CD4-positive, alpha-beta T cell treated with Interleukin-4 for 4 hours (primary cell): ENCODE results near the gene MACC1.
"Not testable (repeated sequence)": the region's sequence is repeated elsewhere in the genome, so short reads cannot be mapped to it uniquely, and the experiment has no call there.

Experiments
- DNase-seq: peaks from one replicate; pipeline ENCODE4 v3.0.0-alpha.2; 2020

Gene MACC1

DNA sequence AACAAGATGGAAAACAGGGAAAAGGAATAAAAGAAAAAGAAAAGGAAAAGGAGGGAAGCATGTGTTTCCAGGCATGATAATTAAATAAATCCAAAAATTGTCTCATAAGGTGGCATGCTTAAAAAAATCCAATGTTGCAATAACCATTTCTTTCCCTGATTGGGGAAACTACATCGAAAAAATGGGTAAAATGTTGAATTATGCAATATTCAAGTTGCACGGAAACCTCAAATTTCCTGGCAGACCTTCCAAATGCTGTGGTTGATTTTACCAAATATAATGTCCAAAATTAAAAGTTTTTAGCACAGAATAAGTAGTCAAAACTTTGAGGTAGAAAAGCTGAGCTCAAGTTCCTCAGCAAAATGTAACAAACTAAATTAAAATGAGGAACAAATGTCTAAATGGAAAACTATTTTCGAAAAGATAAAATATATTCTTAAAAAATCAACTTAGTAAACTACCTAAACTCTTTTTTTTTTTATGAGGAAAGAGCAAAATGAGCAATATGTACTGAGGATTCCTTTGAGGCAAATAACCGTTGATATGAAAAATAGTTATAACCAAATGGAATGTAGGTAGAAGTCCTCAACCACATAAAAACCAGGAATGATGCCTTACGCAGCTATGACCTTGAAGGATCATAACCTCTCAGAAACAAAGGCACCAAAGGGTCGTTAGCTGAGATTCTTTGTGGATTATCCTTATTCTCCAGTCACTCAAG is 52.6 kb downstream of the MACC1 start:
- DNase-seq: no peak

DNA sequence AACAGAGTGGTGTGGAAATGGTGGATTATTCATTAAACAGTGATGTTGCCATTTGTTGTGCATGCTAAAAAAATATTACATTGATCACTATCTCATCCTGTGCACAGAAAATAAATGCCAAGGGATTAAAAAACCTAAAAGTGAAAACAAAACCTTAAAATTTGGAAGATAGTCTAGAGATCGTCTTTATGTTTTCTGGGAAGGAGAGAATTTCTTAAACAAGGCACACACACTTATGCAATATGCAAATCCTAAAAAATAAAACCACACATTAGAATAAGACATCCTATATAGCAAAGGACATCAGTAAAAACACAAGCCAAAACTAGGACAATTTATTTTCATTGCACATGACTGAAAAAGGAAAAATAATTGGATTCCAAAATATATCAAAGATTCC is 54.5 kb downstream of the MACC1 start:
- DNase-seq: no peak

DNA sequence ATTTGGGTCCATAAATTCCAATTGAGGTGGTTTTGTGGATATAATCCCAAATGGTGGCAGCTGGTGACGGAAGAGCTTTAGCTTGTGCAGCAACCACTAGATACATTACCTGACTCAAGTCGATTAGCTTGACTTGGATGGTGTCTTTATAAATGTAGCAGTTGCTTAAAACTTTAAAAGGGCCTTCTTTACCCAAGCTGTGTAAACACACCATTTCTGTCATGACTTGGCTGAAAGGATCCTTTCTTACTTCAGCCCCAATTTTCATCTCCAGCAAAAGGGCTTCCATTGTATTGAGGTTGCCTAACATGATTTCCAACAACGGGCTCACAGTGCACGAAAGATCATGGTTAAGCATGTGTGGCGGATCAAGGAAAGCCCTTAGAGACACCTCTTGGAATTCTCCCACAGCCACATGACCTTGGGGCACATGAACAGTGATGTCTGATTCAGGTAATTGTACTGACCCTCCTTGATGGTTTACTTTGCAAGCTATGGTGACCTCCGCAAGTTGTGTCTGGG is 57.9 kb downstream of the MACC1 start:
- DNase-seq: no peak

DNA sequence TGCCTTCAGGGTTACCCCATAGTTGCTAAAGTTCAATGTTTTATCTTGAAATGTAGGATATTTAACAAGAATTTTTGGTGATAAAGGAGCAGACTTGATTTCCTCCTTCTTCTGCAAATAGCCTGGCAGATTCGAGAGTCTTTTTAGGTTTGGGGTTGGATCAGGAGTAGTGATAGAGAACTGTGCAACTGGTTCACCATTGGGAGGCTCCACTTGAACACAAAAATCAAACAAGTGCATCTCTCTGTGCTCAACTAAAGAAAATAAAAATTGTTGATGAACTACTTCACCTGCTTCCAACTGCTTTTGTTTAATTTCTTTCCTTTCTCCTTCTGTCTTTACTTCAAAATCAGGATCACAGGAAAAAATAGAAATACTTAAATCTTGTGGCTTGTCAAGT is 58.5 kb downstream of the MACC1 start:
- DNase-seq: no peak

DNA sequence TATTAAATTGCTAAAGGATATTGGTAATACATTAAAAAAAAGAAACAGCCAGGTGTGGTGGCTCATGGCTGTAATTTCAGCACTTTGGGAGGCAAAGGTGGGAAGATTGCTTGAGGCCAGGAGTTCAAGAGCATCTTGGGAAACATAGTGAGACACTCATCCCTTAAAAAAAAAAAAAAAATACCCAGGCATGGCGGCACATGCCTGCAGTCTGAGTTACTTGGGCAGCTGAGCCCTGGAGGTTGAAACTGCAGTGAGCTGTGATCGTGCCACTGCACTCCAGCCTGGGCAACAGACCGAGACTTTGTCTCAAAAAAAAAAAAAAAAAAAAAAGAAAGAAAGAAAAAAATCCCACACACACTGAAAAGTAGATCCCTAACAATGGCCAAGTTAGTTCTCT is 59.7 kb downstream of the MACC1 start:
- no peak for DNase-seq

DNA sequence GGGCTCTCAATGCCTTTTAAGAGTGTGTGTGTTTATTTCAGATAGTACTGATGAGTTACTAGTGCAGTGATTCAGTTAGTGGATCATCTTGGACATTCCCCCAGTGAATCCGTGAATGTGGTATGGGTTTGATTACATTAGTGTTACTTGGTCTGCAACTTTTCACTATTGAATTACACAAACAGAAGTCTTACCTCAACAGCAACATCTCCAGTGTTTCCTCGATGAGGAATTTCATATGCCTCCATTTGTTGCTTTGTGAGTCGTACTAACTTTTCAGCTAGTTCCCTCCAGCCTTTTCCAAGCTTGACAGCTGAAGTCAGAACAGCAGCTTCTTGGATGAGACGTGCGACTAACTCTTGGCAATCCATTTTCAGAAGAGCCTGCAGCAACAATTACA is 63.2 kb downstream of the MACC1 start:
- DNase-seq: no peak

DNA sequence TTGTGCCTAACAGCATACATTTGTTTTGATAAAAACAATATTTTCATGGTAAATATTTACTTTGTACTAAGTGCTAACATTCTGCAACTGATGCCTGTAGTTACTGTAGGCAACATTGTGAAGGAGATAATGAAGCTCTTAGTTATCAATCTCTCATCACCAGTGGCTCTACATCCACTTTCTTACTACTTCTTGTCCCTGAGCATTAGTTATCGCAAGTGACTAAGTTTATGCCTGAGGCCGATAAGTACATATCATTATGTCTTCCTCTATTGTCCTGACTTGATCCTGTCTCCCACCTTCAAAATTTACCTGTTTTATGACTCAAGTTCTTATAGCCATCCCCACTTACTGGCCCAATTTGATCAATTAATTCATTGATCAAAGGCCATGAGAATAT is 63.6 kb downstream of the MACC1 start:
- no peak for DNase-seq

DNA sequence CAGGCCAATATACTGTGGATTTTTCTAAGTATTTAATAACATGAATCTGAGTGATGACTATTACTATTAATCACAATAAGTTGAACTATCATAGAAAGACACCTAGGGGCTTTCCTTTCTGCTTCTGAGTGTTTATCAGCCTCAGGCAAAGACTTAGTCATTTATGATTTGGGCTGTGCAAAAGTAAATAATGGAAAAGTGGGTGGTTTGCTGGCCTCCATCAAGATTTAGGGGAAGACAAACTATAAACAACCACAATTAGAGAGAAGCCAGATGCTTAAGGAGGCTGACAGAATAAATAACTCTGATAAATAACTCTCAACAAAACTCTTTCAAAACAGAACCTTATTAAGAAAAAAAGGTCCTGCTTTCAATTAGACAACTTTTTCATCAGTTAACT is 64.7 kb downstream of the MACC1 start:
- DNase-seq: no peak

DNA sequence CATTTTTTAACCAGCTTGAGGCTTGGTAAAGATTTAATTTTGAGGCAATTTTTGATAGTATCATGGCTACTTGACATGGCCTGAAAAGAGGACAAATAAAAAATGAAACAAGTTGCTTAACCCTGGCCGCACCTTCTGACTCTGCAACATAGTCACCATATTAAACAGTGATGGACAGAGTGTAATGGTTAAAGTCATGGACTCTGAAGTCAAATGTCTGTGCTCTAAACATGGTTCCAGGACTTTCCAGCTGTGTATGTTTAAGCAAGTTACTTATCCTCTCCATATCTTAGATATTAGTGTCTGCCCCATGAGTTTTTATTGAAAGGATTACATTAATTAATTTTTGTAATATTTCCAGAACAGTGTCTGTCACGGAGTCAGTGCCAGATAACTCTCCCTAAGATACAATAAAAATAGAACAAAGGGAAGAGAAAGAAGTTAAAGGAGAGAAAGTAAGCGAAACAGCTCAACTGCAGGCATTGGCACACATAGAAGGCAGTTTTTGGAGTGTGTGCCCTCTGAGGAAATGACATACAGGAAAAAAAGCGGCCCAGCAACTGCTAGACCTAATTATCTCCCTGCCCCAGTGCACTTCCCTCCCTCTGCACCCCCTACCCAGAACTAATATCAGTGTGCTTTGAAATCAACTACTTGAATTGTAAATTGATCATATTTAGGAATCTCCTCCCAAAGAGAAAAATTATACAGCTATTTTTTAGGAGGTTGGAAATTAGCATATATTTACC is 65.3 kb downstream of the MACC1 start:
- DNase-seq: no peak

DNA sequence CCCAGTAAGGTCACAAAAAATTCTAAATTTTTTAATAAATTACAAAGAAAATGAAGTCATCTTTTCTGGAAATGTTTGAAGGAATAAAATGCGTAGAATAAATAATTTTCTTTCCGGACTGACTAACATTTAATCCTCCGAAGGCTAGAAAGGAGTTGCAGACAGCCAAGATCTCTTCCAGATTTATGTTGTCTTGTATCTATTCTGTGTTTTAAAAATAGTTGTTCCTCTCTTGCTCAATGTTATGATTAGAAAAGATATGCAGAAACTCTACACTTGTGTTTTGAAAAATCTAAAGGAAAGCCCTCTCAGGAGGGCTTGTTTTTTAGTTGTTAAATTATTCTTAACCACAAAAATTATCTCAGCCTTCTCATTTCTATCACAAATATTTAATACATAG is 70.7 kb downstream of the MACC1 start:
- no peak for DNase-seq

DNA sequence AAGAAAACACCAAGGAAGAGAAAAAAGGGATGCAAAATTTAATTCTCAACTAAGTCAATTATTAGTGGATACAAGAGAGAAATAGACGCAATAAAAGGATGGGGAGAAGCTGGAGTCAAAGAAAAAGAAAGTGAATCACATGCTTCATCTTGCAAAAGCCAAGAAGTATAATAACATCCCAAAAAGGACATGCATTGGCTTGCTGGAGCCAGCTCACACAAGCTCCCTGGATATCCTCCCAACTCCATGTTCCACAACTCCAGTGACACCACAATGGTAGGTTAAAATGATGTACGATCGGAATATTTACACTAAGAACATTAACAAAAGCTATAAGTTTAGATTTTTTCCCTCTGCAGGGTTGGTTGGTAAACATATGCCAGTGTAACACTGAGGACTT is 72.4 kb downstream of the MACC1 start:
- no peak for DNase-seq

DNA sequence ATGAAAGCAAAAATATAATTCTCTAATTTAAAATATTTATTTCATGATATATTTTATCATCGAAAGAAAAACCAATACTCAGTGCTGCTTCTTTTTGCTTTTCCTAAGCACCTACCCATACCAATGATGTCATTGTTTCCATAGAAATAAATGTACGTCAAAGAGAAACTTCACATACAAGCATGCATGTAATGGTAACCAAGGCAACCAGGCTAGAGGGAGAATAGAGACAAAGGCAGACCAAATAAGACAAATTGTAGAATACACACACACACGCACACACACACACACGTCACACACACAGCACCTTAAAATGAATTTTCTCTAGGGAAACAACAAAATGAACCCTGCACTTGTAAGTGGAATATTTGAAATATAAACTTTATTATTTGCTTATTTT is 75.5 kb downstream of the MACC1 start:
- no peak for DNase-seq

DNA sequence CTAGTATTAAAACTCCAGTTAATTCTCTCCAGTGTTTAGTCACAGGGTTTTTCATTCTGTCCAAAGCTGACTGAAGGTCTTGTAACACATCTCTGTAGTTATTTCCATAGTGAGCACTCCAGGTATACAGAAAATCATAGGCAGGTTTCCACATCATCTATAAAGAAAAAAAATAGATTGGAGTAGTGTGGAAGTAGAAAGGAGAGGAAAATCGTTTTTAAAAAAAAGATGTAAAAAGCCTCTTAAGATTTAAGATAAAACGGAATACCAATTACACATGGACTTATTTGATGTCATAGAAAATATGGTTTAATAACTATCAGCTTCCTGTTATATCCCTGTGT is 76.2 kb downstream of the MACC1 start:
- no peak for DNase-seq

DNA sequence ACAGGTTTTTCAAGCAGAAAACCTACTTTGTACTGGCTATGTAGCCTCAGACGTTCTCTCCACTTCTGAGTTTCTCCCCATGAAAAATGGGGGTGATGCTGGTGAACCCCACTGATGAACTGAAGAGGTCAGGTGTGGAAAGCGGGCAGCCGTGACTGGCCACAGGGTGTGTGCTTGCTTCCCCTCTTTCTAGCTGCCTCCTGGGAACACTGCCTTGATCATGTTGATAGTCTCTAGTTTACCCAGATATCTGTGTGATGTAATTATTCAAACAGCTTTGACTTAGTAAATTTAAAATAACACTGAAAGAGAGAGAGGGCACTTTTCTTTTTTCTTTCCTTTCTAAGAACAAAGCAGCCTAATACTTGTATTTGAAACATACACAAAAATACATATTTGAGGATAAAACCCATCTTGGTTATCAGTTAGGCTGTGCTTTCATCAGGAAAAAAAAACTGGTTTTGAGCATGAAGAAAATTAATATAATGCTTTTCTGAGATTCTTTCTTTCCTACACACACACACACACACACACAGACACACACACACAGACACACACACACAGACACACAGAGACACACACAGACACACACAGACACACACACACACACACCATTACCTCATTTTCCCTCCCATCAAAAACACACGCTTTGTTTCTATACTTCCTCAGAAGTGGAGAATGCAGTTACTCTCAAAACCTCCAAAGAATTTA is 76.7 kb downstream of the MACC1 start:
- DNase-seq: no peak

DNA sequence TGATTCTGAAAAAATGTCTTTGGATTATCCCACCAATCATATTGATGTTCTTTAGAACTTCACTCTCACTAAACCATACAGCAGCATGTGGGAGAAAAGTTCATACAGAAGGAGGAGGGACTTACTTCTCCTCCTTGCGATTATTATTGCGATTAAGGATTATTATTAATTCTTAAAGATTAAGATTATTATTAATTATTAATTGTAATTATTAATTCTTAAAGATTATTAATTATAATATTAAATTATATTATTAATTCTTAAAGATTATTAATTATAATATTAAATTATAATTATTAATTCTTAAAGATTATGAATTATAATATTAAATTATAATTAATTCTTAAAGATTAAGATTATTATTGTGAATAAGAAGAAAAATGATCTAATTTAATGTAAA is 80.5 kb downstream of the MACC1 start:
- no peak for DNase-seq

DNA sequence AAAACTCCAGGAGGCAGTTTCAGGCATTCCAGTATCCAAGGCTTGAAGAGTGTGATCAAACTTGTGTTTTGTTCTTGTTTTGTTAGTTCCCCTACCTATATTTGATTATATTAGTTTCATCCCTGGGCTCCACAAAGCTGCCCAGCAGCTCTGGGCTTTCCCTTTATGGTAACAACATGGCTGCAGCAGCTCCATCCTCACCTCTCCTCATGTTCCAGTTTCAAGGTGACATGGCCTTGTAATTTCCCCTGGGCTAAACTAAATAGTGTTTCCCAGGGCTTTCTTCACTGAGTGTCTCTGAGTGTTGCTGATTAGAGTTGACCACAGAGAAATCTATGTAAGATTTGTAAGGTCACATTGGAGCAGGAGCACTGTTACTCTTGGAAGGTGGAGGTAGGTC is 83.4 kb downstream of the MACC1 start:
- DNase-seq: no peak

DNA sequence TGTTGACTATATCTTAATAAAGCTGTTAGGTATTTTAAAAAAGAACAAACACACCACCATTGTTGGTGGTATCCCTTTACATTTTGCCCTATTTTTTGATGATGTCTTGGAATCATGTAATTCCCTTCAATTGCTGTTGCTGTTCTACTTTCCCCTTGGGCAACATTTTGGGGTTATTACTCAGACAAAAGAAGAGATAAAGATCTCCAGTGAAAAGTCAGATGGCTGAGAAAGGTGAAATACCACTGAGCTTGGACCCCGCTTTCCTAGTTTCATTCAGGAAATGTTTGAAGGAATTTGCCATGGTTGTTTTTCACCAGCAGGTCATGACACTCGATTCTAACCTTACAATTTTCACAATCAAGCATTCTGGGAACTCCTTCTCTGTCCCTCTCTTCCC is 84.6 kb downstream of the MACC1 start:
- no peak for DNase-seq

DNA sequence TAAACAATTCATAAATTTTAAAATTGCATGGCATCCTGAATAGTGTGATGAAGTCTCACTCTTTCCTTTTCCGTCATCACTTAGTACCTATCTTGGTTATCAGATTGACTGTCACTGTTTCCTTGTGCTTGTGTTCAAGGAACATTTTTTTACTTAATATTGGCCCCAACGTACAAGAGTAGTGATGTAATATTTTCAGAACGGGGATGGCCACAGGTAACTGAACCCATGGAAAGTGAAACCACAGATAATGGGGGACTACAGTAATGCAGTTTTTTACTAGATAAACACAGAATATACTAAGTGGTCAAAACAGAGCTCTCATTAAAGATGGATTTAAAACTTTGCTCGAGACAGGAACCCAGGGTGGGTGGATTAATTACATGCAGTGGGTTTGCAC is 85.4 kb downstream of the MACC1 start:
- DNase-seq: no peak

DNA sequence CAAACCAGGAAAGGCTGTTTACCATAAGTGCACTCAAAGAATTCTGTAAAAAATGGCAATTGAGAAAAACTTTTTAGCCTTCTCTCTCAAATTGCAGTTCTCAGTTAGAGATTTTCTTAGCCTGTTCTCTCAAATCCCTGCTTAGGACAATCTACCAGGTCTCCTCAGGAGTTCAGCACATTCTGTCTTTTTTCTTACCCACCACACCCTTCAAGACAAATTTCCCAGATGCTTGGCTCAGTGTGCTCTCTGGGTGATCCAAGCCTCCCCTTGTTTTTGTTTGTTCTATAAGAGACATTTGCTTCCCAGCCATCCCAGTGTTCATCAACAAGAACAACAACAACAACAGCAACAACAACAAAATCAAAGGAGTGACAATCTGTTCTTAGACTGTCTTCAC is 87.3 kb downstream of the MACC1 start:
- DNase-seq: no peak

DNA sequence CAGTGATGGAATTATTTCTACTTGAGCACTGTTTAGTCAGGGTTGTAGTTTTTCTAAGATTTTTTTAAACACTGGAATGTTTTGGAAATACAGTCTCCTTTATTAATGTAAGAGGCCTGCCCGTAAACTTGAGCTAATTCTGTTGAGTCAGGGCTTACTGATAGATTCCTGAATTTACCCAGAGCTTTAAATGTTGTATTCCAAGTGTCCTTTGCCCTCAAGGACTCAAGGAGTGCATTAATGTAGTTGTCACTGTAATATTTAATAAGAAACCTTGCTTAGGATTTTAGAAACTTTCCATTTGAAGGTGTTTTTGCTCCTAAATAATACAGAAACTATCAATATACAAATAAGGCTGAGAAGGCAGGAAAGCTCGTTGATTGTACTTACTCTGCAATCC is 89.2 kb downstream of the MACC1 start:
- no peak for DNase-seq

DNA sequence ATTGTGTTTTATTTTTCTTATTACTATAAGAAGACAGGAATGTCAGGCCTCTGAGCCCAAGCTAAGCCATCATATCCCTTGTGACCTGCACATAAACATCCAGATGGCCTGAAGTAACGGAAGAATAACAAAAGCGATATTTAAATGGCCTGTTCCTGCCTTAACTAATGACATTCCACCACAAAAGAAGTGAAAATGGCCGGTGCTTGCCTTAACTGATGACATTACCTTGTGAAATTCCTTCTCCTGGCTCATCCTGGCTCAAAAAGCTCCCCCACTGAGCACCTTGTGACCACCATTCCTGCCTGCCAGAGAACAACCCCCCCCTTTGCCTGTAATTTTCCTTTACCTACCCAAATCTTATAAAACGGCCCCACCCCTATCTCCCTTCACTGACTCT is 91.1 kb downstream of the MACC1 start:
- DNase-seq: not testable (repeated sequence)

DNA sequence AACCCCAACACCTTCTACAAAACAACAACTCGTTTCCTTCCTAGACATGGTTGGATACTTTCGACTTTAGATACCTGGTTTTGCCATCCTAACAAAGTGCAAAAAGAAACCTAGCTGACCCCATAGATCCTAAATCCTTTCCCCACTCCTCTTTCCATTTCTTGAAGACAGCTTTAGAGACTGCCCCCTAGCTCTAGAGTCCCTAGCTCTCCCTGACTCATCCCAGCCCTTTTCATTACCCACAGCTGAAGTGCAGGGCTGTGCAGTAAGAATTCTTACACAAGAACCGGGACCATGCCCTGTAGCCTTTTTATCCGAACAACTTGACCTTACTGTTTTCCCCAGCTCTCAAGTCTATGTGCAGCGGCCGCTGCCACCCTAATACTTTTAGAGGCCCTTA is 93.1 kb downstream of the MACC1 start:
- DNase-seq: not testable (repeated sequence)

DNA sequence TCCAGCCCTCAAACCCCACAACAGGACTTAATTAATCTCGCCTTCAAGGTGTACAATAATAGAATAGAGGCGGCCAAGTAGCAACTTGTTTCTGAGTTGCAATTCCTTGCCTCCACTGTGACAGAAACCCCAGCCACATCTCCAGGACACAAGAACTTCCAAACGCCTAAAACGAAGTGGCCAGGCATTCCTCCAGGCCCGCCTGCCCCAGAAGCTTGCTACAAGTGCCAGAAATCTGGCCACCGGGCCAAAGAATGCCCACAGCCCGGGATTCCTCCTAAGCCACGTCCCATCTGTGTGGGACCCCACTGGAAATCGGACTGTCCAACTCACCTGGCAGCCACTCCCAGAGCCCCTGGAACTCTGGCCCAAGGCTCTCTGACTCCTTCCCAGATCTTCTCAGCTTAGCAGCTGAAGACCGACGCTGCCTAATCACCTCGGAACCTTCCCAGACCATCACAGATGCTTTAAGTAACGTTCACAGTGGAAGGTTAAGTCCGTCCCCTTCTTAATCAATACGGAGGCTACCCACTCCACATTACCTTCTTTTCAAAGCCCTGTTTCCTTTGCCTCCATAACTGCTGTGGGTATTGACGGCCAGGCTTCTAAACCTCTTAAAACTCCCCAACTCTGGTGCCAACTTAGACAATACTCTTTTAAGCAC is 94.4 kb downstream of the MACC1 start:
- not testable (repeated sequence) for DNase-seq

DNA sequence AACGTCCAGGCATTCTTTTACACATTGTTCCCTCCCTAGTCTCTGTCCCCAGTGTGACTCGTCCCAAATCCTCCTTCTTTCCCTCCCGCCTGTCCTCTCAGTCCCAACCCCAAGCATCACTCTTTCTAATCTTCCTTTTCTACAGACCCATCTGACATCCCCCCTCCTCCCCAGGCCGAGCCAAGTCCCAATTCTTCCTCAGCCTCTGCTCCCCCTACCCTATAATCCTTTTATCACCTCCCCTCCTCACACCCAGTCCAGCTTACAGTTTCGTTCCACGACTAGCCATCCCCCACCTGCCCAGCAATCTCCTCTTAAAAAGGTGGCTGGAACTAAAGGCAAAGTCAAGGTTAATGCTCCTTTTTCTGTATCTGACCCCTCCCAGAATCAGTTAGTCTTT is 95.1 kb downstream of the MACC1 start:
- DNase-seq: no peak
